Skin epidermis (tissue), 12 donors: ENCODE measurements around the gene MEN1.
"Not testable (repeated sequence)": the region's sequence is repeated elsewhere in the genome, so short reads cannot be mapped to it uniquely, and the experiment has no call there.

Experiments used
- H3K27ac ChIP-seq, 21 experiments: fragments of 200-600 bp; sonication (generic) in 11 of 21; one replicate each; pipeline ENCODE4 v1.5.0; 2020; ENCODE audit warnings: mild to moderate bottlenecking in 3 of 21, inconsistent platforms in 2 of 21, moderate library complexity in 2 of 21
- H3K4me3 ChIP-seq, 7 experiments: fragments of 200-600 bp; sonication (generic) in 2 of 7; one replicate each; pipeline ENCODE4 v1.5.0; 2020; ENCODE audit warnings: inconsistent platforms in 2 of 7, mild to moderate bottlenecking in 2 of 7, moderate library complexity in 1 of 7

Gene MEN1

GRCh38 chr11:64835616-64836447 lies 25.5 kb upstream of the MEN1 start:
- H3K27ac ChIP-seq, result peak overlapping the region in 10 of 21 experiments; percentile 14 to 70 (median 44)

GRCh38 chr11:64834723-64835615 lies 24.6 kb upstream of the MEN1 start:
- no peak overlapping the region for H3K4me3 ChIP-seq
- H3K27ac ChIP-seq, result peak overlapping the region in 9 of 21 experiments; percentile 18 to 70 (median 44)

More at GRCh38 chr11:64835616-64836447, 25.5 kb upstream of the MEN1 start:
- H3K4me3 ChIP-seq, result no peak overlapping the region

GRCh38 chr11:64834031-64834722 lies 23.8 kb upstream of the MEN1 start:
- Histone ChIP-seq H3K27ac (no peak overlapping the region), H3K4me3 (no peak overlapping the region)

GRCh38 chr11:64833509-64833908 lies 23.2 kb upstream of the MEN1 start:
- Histone ChIP-seq H3K27ac (no peak overlapping the region), H3K4me3 (no peak overlapping the region)

DNA sequence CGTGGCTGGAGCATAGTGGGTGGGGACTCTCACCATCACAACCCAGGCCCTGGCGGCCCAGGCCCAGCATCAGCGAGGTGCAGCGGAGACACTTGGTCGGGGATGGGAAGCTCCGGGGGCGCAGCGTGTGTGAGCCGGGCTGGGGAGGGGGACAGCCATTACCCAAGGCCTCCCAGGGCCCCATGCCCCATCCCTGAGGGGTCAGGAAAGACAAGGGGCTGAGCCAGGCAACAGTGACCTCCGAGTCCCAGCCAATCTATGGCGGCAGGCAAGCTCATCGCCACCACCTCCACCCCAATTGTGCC lies 22.8 kb upstream of the MEN1 start:
- H3K27ac ChIP-seq, result no peak overlapping the region
- H3K4me3 ChIP-seq, result no peak overlapping the region

DNA sequence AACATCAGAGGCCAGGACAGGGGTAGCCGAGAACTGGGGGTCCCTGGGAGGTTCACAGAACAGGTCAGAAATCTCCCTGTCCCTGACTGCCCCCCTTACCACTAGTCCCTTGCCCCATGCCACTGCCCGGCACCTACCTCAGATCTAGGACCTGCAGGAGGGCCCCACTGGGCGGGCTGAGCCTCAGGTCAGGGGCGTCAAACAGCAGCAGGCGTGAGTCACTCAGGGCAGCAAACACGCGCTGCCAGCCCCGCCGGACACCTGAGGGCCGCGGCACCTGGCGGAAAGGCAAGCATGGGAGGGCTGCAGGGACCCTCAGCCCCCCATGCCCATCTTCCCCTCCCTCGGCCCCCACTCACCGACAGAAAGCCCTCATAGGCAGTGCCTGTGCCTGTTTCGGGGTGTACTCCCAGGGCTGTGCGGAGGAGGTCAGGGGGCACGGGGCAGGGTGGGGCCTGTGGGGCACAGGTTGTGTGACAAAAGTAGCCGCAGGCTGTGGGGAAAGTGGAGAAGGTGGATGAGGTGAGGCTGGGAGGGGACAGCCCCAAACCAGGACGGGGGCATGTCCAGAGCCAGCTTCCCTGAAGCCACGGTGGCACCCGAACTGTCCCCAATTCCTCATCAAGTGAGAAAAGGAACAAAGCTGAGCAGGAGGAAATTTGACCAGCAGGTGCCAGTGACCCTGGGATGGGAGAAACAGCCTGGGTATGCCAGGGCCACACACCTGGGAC lies 22.3 kb upstream of the MEN1 start:
- H3K27ac ChIP-seq, result no peak overlapping the region

DNA sequence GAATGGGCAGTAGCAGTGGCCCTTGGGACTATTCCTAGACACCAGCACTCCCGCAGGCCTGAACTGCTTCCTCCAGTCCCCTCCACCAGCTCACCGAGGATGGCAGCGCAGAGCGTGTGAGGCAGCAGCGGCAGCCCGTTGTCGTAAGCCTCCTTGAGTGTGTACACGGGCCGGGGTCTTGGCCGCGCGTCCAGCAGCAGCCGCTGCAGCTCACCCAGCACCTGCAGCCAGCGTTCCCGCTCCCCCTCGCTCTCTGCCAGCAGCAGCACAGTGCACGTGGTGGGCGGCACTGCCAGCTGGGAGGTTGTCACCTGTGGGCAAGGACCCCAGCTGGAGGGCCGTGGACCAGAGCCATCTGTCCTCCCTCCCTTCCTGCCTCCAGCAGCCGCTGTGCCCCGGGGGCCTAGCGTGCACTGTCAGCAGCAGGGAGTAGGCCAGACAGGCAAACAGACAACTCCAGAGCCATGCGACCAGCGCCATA lies 21.1 kb upstream of the MEN1 start:
- Histone ChIP-seq H3K4me3 (no peak overlapping the region), H3K27ac (no peak overlapping the region)

More for the DNA sequence above, 22.3 kb upstream of the MEN1 start:
- H3K4me3 ChIP-seq, result no peak overlapping the region

DNA sequence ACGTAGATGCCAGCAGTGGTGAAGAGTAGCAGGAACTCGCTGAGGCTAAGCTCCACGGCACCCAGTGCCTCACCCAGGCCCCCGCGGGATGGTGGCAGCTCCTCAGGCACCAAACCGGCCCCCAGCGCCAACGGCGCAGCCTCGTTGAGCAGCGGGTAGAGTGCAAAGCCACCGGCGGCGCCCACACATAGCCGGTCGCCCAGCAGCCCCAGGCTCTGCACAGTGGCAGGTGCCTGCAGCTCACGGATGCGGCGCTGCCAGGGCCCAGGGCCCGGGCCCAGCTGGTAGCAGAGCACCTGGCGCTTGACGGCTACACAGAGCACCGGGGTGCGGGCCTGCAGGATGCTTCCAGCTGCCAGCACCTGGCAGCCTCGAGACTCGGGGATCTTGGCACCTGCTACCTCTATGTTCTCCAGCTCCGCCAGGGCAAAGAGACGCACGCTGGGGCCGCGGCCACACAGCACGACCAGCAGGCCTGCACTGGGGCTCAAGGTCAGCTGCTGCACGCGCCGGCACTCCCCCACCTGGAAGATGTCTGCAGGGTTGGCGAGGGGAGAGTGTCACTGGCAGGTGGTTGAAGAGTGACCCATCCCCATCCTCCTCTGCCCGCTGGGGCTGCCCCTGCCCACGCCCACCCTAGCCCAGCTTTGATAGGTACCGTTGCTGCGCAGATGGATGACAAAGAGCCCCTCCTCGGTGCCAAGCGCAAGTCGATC lies 19.3 kb upstream of the MEN1 start:
- Histone ChIP-seq H3K27ac (no peak overlapping the region), H3K4me3 (no peak overlapping the region)

- no peak overlapping the region for H3K27ac ChIP-seq
- H3K4me3 ChIP-seq, result no peak overlapping the region
Measured at GRCh38 chr11:64827451-64827839, 17.1 kb upstream of the MEN1 start.

DNA sequence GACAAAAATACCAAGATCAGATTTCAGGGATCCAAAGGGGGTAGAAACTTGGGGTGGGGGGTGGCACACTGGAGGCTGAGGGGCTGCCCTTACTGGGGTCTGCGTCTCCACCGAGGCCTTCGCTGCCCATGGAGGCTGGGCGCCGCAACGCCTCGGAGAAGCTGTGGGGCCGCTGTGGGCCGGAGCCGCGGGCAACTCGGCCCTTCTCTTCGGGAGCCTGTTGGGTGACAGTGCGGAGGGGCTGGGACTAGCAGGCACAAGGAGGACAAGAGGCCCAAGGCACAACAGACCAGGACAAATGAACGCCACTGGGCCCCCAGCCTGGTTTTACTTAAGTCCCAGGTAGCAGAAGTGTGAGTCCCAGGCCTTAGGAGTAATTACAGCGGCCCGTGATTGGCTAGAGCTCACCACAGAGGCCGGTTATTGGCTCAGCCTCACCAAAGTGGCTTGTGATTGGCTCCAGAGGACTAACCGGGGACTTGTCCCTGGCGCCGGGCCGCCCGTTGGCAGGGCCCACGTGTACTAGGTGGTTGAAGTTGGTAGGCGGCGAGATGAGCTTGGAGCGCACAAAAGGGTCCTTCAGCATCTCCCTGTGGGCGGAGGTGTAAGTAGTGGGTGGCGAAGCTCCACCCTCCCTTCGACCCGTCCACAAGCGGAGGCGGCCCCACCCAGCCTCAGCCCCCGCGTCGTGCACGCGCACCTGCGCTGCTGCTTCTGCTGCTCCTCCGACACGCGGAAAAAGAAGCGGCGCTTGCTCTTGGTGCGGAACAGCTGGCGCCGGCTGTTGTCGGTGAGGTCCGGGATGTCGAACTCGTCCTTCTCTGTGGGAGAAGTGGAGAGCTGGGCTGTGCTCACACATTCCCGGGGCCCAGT lies 16.5 kb upstream of the MEN1 start:
- H3K27ac ChIP-seq, result no peak overlapping the region
- H3K4me3 ChIP-seq, result no peak overlapping the region

DNA sequence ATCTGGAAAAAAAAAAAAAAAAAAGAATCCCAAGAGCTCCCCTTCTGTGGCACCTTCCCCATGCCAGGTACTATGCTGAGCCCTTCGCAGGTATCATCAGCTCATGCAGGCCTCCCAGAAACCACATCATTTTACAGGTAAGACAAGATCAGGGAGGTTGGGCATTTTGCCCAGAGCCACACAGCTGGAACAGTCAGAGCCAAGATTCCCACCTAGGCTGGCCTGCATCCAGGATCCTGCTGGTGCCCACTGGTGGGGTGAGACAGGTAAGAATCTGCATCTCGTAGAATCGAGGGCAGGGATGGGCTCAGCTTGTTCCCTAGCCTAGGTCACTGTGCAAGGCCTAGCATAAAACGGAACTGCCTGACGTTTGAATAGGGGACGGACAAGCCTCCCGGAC lies 15.7 kb upstream of the MEN1 start:
- H3K4me3 ChIP-seq, result no peak overlapping the region
- no peak overlapping the region for H3K27ac ChIP-seq

- Histone ChIP-seq H3K27ac (no peak overlapping the region), H3K4me3 (no peak overlapping the region)
Measured at GRCh38 chr11:64823568-64824119, 13.3 kb upstream of the MEN1 start.

DNA sequence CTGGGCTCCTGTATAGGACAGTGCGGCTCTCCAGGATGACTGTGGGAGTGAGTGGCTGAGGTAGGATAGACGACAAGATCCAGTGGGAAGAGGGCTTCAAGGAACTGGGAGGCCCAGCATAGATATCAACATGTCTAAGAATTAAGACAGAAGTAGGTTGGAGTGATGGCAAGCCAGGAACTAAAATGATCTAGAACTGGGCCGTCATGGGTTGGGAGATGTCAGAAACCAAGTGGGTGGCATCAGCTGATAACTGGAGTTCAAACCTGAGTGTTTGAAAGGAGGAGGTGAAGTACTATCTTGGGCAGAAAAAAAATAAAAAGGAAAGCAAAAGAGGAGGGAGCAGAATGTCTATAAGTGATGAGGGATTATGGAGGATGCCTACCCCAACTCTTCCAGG lies 7.1 kb upstream of the MEN1 start:
- no peak overlapping the region for H3K4me3 ChIP-seq
- no peak overlapping the region for H3K27ac ChIP-seq

DNA sequence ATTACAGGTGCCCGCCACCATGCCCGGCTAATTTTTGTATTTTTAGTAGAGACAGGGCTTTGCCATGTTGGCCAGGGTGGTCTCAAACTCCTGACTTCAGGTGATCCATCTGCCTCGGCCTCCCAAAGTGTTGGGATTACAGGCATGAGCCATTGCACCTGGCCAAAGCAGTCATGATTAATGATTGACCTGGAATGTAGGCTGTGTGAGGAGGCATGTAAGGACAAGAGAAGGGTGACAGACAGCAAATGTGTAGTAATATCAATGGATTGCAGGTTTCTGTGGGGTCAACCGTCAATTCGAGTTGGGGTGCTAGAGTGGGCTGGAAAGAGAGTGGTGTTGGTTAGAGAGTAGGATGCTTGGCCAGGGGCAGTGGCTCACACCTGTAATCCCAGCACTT lies 5.1 kb upstream of the MEN1 start:
- not testable (repeated sequence) for H3K4me3 ChIP-seq, H3K27ac ChIP-seq

DNA sequence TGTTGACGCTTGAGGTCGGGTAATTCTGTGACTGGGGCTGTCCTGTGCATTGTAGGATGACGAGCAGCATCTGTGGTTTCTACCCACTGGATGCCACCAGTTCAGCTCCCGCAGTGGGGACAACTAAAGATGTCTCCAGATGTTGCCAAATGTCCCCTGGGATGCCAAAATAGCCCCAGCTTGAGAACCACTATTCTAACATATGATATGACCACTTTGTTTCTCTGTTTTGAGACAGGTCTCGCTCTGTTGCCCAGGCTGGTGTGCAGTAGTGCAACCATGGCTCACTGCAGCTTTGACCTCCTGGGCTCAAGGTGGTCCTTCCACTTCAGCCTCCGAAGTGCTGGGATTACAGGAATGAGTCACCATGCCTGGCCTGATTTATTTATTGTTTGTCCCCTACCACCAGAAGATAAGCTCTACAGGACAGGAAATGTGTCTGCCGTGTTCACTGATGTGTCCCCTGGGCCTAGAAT lies 4.4 kb upstream of the MEN1 start:
- Histone ChIP-seq H3K4me3 (no peak overlapping the region), H3K27ac (no peak overlapping the region)

GRCh38 chr11:64813826-64814225 lies 3.5 kb upstream of the MEN1 start:
- Histone ChIP-seq H3K27ac (no peak overlapping the region), H3K4me3 (no peak overlapping the region)

- peak overlapping the region; percentile 57 to 94 (median 81) for H3K4me3 ChIP-seq
- H3K27ac ChIP-seq, result peak overlapping the region in 14 of 21 experiments; percentile 54 to 88 (median 80)
Measured at GRCh38 chr11:64810891-64811272, 531 bp upstream of the MEN1 start.
